K562 (cell line): ENCODE data around the gene CRY2. TPM values are rescaled to one million over a fixed set of nuclear protein-coding genes. Genes with fewer than 3 reads are reported as not detected.

Experiments
- ADNP ChIP-seq: fragments of 200-800 bp; sonication (Bioruptor generic); IDR thresholded peaks from 2 replicates; pipeline ENCODE4 v1.6.1; 2016; ENCODE audit warnings: missing genetic modification characterization, missing compliant biosample characterization
- ARID1B ChIP-seq: fragments of 450-650 bp; IDR thresholded peaks from 2 replicates; pipeline ENCODE4 v1.6.1; 2016; ENCODE audit warnings: antibody characterized with exemption, mild to moderate bottlenecking, inconsistent platforms
- BDP1 ChIP-seq: IDR thresholded peaks from 3 replicates; pipeline ENCODE4 v1.6.1; 2011; ENCODE audit not compliant: insufficient read length, insufficient read depth
- CBX1 ChIP-seq: sonication (generic); IDR thresholded peaks from 2 replicates; pipeline ENCODE4 v1.6.1; 2016; ENCODE audit warnings: antibody characterized with exemption, low read depth, mild to moderate bottlenecking
- COPS2 ChIP-seq: fragments of 450-650 bp; conservative IDR thresholded peaks from 2 replicates; pipeline ENCODE4 v1.6.1; 2016; ENCODE audit warnings: mild to moderate bottlenecking, moderate library complexity
- GATAD2A ChIP-seq: fragments of 450-650 bp; IDR thresholded peaks from 2 replicates; pipeline ENCODE4 v1.6.1; 2017
- JUN ChIP-seq, 2 experiments: sonication (generic) in 1 of 2; formaldehyde crosslinking in 1 of 2; IDR thresholded peaks; 2 replicates each; pipeline versions ENCODE4 v1.6.1 to v1.8.0; 2012 to 2022; ENCODE audit warnings: borderline replicate concordance in 2 of 2, mild to moderate bottlenecking in 2 of 2, improper control_type of control experiment in 1 of 2, low read depth in 1 of 2, low read length in 1 of 2, missing genetic modification reagents in 1 of 2
- KDM2B ChIP-seq: fragments of 250-450 bp; sonication (Bioruptor Pico); IDR thresholded peaks from 2 replicates; pipeline ENCODE4 v1.8.0; 2021; ENCODE audit warnings: mild to moderate bottlenecking, moderate library complexity
- NONO ChIP-seq, 2 experiments: fragments of 200-400 bp in 1 of 2; fragments of 450-650 bp in 1 of 2; formaldehyde crosslinking in 1 of 2; IDR thresholded peaks; 2 replicates each; pipeline ENCODE4 v1.6.1; 2017; ENCODE audit warnings: low read depth in 2 of 2, mild to moderate bottlenecking in 2 of 2, moderate library complexity in 2 of 2, low read length in 1 of 2
- PHF20 ChIP-seq: fragments of 450-650 bp; IDR thresholded peaks from 2 replicates; pipeline ENCODE4 v1.6.1; 2018; ENCODE audit not compliant: partially characterized antibody
- POLR3A ChIP-seq: IDR thresholded peaks from 2 replicates; pipeline ENCODE4 v1.6.1; 2011; ENCODE audit warnings: borderline replicate concordance, mild to moderate bottlenecking, moderate library complexity; ENCODE audit not compliant: insufficient read length, insufficient read depth; ENCODE audit errors: extremely low read depth
- POLR3G ChIP-seq: IDR thresholded peaks from 2 replicates; pipeline ENCODE4 v1.6.1; 2011; ENCODE audit not compliant: insufficient read length, insufficient replicate concordance; ENCODE audit errors: extremely low read depth
- PTBP1 ChIP-seq: fragments of 200-400 bp; formaldehyde crosslinking; IDR thresholded peaks from 2 replicates; pipeline ENCODE4 v1.6.1; 2017; ENCODE audit warnings: low read depth, low read length
- PTTG1 ChIP-seq: fragments of 450-650 bp; IDR thresholded peaks from 2 replicates; pipeline ENCODE4 v1.6.1; 2016; ENCODE audit warnings: low read depth, mild to moderate bottlenecking, missing genetic modification characterization, missing compliant biosample characterization
- RAD51 ChIP-seq: fragments of 450-650 bp; IDR thresholded peaks from 2 replicates; pipeline ENCODE4 v1.7.1; 2016; ENCODE audit warnings: low read depth, mild to moderate bottlenecking, borderline replicate concordance
- RBBP5 ChIP-seq: fragments of 200-600 bp; sonication (generic); IDR thresholded peaks from 2 replicates; pipeline ENCODE4 v1.6.1; 2012; ENCODE audit warnings: borderline replicate concordance, mild to moderate bottlenecking, low read length, control low read depth, inconsistent platforms; ENCODE audit not compliant: insufficient read depth, poor library complexity, severe bottlenecking
- TAF15 ChIP-seq: fragments of 200-400 bp; formaldehyde crosslinking; IDR thresholded peaks from 2 replicates; pipeline ENCODE4 v1.6.1; 2017; ENCODE audit warnings: mild to moderate bottlenecking, low read depth, low read length, moderate library complexity
- TAF7 ChIP-seq: fragments of 450-650 bp; IDR thresholded peaks from 2 replicates; pipeline ENCODE4 v1.6.1; 2016; ENCODE audit warnings: missing genetic modification characterization, missing compliant biosample characterization
- TEAD1 ChIP-seq, 2 experiments: fragments of 450-650 bp in 1 of 2; sonication (generic) in 1 of 2; formaldehyde crosslinking; IDR thresholded peaks; 2 replicates each; pipeline versions ENCODE4 v1.4.0 to v1.8.0; 2020 to 2022; ENCODE audit warnings: mild to moderate bottlenecking in 2 of 2, missing genetic modification reagents in 1 of 2
- ZNF146 ChIP-seq: IDR thresholded peaks from one replicate; pipeline ENCODE4 v1.6.1; 2018; ENCODE audit warnings: missing compliant biosample characterization; ENCODE audit not compliant: unreplicated experiment
- ZNF175 ChIP-seq: fragments of 200-800 bp; sonication (Bioruptor generic); IDR thresholded peaks from 2 replicates; pipeline ENCODE4 v1.6.1; 2016; ENCODE audit warnings: low read depth, mild to moderate bottlenecking, missing genetic modification characterization, missing compliant biosample characterization
- ZNF311 ChIP-seq: fragments of 250-450 bp; sonication (Bioruptor Pico); IDR thresholded peaks from 2 replicates; pipeline ENCODE4 v1.4.0; 2020; ENCODE audit warnings: mild to moderate bottlenecking, moderate library complexity
- ZNF41 ChIP-seq: fragments of 250-450 bp; sonication (Bioruptor Pico); conservative IDR thresholded peaks from 2 replicates; pipeline ENCODE4 v1.4.0; 2020; ENCODE audit warnings: mild to moderate bottlenecking
- ZNF717 ChIP-seq: fragments of 250-450 bp; sonication (Bioruptor Pico); IDR thresholded peaks from 2 replicates; pipeline ENCODE4 v1.5.0; 2021
- ZNF77 ChIP-seq: fragments of 250-450 bp; sonication (Bioruptor Pico); IDR thresholded peaks from 2 replicates; pipeline ENCODE4 v1.5.0; 2020
- ZNF778 ChIP-seq: fragments of 450-650 bp; formaldehyde crosslinking; IDR thresholded peaks from 2 replicates; pipeline ENCODE4 v1.4.0; 2020; ENCODE audit warnings: mild to moderate bottlenecking, moderate library complexity
- polyA plus RNA-seq, 8 experiments: library from polyadenylated mRNA; depleted of rRNA in 4 of 8; stranded (reverse) in 5 of 8; unstranded in 3 of 8; fragments of >200 nt; fragmentation: Nextera tagmentation in 2 of 8; fragmentation: Illumina TruSeq in 1 of 8; extraction: Ambion mirVana in 2 of 8; extraction: Trizol in 1 of 8; gene quantifications; 2 replicates each; pipeline versions ENCODE4 v1.2.1 to v1.2.3, GENCODE V29; 2011 to 2014; ENCODE audit warnings: inconsistent platforms in 1 of 8, missing spikeins in 1 of 8
- total RNA-seq, 7 experiments: library from RNA; depleted of rRNA in 6 of 7; stranded (reverse); fragments of >200 nt in 6 of 7; fragmentation: Illumina TruSeq in 2 of 7; extraction: Trizol in 2 of 7; gene quantifications; 2 replicates each; pipeline versions ENCODE4 v1.2.1 to v1.2.3, GENCODE V29; 2011 to 2021; ENCODE audit warnings: low replicate concordance in 1 of 7
- TF ChIP-seq, protein P1 (sequence below): sonication (generic); formaldehyde crosslinking; IDR thresholded peaks from 2 replicates; pipeline ENCODE4 v1.8.0; 2023; ENCODE audit warnings: mild to moderate bottlenecking, missing genetic modification reagents

The CRY2 gene
- total and polyA plus RNA-seq, 9 of the 15 experiments (the other 6 are each of a cell fraction or from before 2014, with no cell fraction given), result 2.3 to 23.9 (median 14.8) TPM

DNA sequence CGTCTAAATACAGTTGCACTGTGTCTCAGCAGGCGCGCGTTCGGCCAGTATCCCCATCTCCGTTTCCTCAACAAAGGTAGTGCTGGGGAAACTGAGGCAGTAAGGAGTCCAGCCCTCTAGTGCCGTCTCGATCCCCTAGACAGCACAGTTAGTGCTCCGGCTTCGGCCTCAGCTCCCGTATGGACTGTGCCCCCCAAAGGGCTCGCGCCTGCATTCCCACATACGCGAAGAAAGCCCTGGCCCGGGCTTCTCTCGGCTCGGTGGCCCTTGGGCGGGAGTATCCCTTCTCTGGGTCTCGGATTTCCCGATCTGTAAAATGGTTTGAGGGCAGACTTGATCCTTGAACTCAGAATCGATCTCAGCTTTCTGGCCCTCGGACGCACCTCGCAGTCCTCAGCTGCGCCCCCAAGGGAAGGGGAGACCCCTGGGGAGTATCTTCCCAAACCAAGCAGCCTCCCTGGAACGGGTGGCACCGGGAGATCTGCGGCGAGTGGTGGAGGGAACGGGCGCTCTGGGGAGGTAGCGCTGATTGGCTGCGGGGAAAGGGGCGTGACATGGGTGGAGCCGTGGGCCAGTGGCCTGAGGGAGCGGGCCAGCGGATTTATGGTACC lies 71.2 kb downstream of the CRY2 start (continued):
- TF ChIP-seq GATAD2A (peak; percentile 50; the same call in 1 of the 2 replicates), ZNF175 (CRISPR knock-in tag) (no peak), ZNF41 (CRISPR knock-in tag) (no peak), PHF20 (no peak), NONO (IDR thresholded peaks at IDR 0.05; ENCODE audit: low read depth in 2 of 2, low read length in 1 of 2) (no peak), POLR3A (no peak), ZNF311 (CRISPR knock-in tag) (no peak), CBX1 (no peak), ZNF778 (CRISPR knock-in tag) (no peak), BDP1 (no peak), ZNF717 (CRISPR knock-in tag) (no peak), RBBP5 (no peak), PTTG1 (tag) (no peak), ZNF77 (CRISPR knock-in tag) (no peak), RAD51 (no peak), ADNP (tag) (no peak), TAF15 (no peak), ZNF146 (CRISPR knock-in tag) (no peak), KDM2B (CRISPR knock-in tag) (no peak), POLR3G (no peak), COPS2 (no peak), TAF7 (tag) (no peak), TEAD1 (CRISPR knock-in tag; IDR thresholded peaks at IDR 0.05) (peak in 1 of 2 experiments; percentile 65; a peak in 1 of 4 replicates), PTBP1 (no peak), ARID1B (peak; percentile 44; the same call in 1 of the 2 replicates), JUN (IDR thresholded peaks at IDR 0.05; ENCODE audit: borderline replicate concordance, low read depth, low read length) (no peak), JUN (CRISPR knock-in tag; IDR thresholded peaks at IDR 0.05; ENCODE audit: borderline replicate concordance) (no peak)
- TF ChIP-seq, protein P1, sequence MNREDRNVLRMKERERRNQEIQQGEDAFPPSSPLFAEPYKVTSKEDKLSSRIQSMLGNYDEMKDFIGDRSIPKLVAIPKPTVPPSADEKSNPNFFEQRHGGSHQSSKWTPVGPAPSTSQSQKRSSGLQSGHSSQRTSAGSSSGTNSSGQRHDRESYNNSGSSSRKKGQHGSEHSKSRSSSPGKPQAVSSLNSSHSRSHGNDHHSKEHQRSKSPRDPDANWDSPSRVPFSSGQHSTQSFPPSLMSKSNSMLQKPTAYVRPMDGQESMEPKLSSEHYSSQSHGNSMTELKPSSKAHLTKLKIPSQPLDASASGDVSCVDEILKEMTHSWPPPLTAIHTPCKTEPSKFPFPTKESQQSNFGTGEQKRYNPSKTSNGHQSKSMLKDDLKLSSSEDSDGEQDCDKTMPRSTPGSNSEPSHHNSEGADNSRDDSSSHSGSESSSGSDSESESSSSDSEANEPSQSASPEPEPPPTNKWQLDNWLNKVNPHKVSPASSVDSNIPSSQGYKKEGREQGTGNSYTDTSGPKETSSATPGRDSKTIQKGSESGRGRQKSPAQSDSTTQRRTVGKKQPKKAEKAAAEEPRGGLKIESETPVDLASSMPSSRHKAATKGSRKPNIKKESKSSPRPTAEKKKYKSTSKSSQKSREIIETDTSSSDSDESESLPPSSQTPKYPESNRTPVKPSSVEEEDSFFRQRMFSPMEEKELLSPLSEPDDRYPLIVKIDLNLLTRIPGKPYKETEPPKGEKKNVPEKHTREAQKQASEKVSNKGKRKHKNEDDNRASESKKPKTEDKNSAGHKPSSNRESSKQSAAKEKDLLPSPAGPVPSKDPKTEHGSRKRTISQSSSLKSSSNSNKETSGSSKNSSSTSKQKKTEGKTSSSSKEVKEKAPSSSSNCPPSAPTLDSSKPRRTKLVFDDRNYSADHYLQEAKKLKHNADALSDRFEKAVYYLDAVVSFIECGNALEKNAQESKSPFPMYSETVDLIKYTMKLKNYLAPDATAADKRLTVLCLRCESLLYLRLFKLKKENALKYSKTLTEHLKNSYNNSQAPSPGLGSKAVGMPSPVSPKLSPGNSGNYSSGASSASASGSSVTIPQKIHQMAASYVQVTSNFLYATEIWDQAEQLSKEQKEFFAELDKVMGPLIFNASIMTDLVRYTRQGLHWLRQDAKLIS (CRISPR knock-in tag), result no peak
